Measurements from ENCODE around the gene SCN10A. TPM values are rescaled to one million over a fixed set of nuclear protein-coding genes. Genes with fewer than 3 reads are reported as not detected.

The SCN10A gene
- total and polyA plus RNA-seq, 2 of the 13 experiments (the other 11 are each of a cell fraction or from before 2014, with no cell fraction given): not detected

- ATAC-seq: no peak
Observed at GRCh38 chr3:38834717-38835116, 18.7 kb upstream of the SCN10A start.

DNA sequence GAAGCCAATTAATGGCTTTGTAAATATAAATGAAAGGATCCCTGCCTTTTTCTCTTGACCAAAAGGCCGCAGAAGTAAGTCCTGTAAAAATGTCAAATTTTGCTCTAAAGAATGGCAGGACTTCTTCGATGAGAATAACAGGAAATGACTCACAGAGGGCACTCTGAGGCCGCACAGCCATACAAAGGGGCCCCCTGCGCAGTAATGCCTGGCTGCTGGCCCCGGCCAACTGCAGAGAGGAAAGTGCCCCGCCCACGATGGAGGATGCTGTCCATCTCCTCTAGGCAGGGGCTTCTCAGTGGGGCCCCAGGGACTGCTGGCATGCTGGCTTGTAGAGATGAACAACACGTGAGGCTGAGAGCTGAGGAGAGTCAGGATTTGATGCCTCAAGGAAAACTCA lies 18.1 kb upstream of the SCN10A start:
- Histone ChIP-seq H2AFZ (ENCODE audit: low read length) (no peak overlapping the region), H3K79me2 (ENCODE audit: insufficient read depth, low read length) (no peaks in the 10 kb centered on the region), H3K4me3 (replicated peaks in 1 of 3; ENCODE audit: insufficient read depth in 1 of 3, low read depth in 2 of 3, low read length in 3 of 3) (no peak overlapping the region), H3K27ac (ENCODE audit: extremely low read length, insufficient read depth, low read length) (no peak overlapping the region), H3K9me3 (ENCODE audit: low read length) (no peaks in the 10 kb centered on the region), H3K36me3 (replicated peaks in 1 of 2; ENCODE audit: control insufficient read depth in 1 of 2, insufficient read depth in 2 of 2, low read length in 2 of 2) (no peaks in the 10 kb centered on the region), H3K27me3 (ENCODE audit: control insufficient read depth in 1 of 2, insufficient read depth in 2 of 2, low read length in 2 of 2) (peaks cover 0 to 6% of the 10 kb centered on the region in 2 experiments; a peak in 2 of 5 replicates), H4K20me1 (ENCODE audit: insufficient read depth, low read length) (no peaks in the 10 kb centered on the region), H3K4me1 (ENCODE audit: insufficient read depth, low read length) (peaks cover 8% of the 10 kb centered on the region; the same call in 1 of the 2 replicates), H3K4me2 (ENCODE audit: low read depth, low read length) (peak overlapping the region; percentile 12; the same call in 1 of the 2 replicates), H3K9ac (ENCODE audit: insufficient read depth, low read depth, low read length) (no peak overlapping the region)
- BruUV-seq (replicated peaks): no TSS peak
- in situ Hi-C loops (cut with HindIII; ENCODE audit: extremely low pct_ligation_motif_present, low pct_unique_long_range_greater_than_20kb) (no loop called here), intact Hi-C loops (cut with micrococcal nuclease; ENCODE audit: unreplicated experiment) (no loop called here)
- DNase-seq (ENCODE audit: low spot score) (peak; percentile 50), ATAC-seq (peak; percentile 83), FAIRE-seq (no peak)
- 12% methylated on average over 4 of the region's 8 CpGs for WGBS (ENCODE audit: low lambda C conversion rate)
- POLR2A ChIA-PET: no interaction called here
- CTCF ChIA-PET (ENCODE audit: low intra/inter-chr PET ratio, low total read pairs): no interaction called here
- peak; percentile 17; the same call in 1 of the 2 replicates for TF ChIP-seq RXRA (CRISPR knock-in tag; IDR thresholded peaks at IDR 0.05)
- peak; percentile 34; the same call in 1 of the 2 replicates for TF ChIP-seq SAP130 (CRISPR knock-in tag; IDR thresholded peaks at IDR 0.05; ENCODE audit: low read depth)
- TF ChIP-seq NAIF1 (CRISPR knock-in tag; IDR thresholded peaks at IDR 0.05; ENCODE audit: borderline replicate concordance): no peak
- TF ChIP-seq, protein P1, sequence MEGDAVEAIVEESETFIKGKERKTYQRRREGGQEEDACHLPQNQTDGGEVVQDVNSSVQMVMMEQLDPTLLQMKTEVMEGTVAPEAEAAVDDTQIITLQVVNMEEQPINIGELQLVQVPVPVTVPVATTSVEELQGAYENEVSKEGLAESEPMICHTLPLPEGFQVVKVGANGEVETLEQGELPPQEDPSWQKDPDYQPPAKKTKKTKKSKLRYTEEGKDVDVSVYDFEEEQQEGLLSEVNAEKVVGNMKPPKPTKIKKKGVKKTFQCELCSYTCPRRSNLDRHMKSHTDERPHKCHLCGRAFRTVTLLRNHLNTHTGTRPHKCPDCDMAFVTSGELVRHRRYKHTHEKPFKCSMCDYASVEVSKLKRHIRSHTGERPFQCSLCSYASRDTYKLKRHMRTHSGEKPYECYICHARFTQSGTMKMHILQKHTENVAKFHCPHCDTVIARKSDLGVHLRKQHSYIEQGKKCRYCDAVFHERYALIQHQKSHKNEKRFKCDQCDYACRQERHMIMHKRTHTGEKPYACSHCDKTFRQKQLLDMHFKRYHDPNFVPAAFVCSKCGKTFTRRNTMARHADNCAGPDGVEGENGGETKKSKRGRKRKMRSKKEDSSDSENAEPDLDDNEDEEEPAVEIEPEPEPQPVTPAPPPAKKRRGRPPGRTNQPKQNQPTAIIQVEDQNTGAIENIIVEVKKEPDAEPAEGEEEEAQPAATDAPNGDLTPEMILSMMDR (CRISPR knock-in tag; IDR thresholded peaks at IDR 0.05): no peak
- 0 out of 2 replicates have a peak, but pooled peaks have one; percentile 15 for TF ChIP-seq RXRB (CRISPR knock-in tag; IDR thresholded peaks at IDR 0.05; ENCODE audit: borderline replicate concordance)
- TF ChIP-seq FOXO1 (CRISPR knock-in tag; IDR thresholded peaks at IDR 0.05): peak; percentile 29; the same call in 1 of the 2 replicates
- TF ChIP-seq SALL1 (CRISPR knock-in tag; IDR thresholded peaks at IDR 0.05): peak; percentile 23; the same call in 1 of the 2 replicates
- no peak for TF ChIP-seq REXO4 (CRISPR knock-in tag; IDR thresholded peaks at IDR 0.05; ENCODE audit: borderline replicate concordance)
- TF ChIP-seq HNRNPUL1 (IDR thresholded peaks at IDR 0.05; ENCODE audit: low read depth, low read length): no peak
- TF ChIP-seq ETV5 (CRISPR knock-in tag; IDR thresholded peaks at IDR 0.05; ENCODE audit: borderline replicate concordance): peak; percentile 73; the same call in 1 of the 2 replicates
- no peak for TF ChIP-seq ZBTB44 (CRISPR knock-in tag; IDR thresholded peaks at IDR 0.05)
- TF ChIP-seq GATAD2A (CRISPR knock-in tag; IDR thresholded peaks at IDR 0.05): 0 out of 2 replicates have a peak, but pooled peaks have one; percentile 12
- TF ChIP-seq MXD4 (CRISPR knock-in tag; IDR thresholded peaks at IDR 0.05): no peak

More at GRCh38 chr3:38834717-38835116, 18.7 kb upstream of the SCN10A start:
- Histone ChIP-seq H3K4me2 (ENCODE audit: low read depth, low read length) (no peak overlapping the region), H3K27ac (ENCODE audit: extremely low read length, insufficient read depth, low read length) (no peak overlapping the region), H3K27me3 (ENCODE audit: control insufficient read depth in 1 of 2, insufficient read depth in 2 of 2, low read length in 2 of 2) (peaks cover 0 to 6% of the 10 kb centered on the region in 2 experiments; a peak in 2 of 5 replicates), H3K79me2 (ENCODE audit: insufficient read depth, low read length) (no peaks in the 10 kb centered on the region), H3K4me3 (replicated peaks in 1 of 3; ENCODE audit: insufficient read depth in 1 of 3, low read depth in 2 of 3, low read length in 3 of 3) (no peak overlapping the region), H3K9me3 (ENCODE audit: low read length) (no peaks in the 10 kb centered on the region), H3K4me1 (ENCODE audit: insufficient read depth, low read length) (peaks cover 8% of the 10 kb centered on the region; the same call in 1 of the 2 replicates), H2AFZ (ENCODE audit: low read length) (no peak overlapping the region), H3K36me3 (replicated peaks in 1 of 2; ENCODE audit: control insufficient read depth in 1 of 2, insufficient read depth in 2 of 2, low read length in 2 of 2) (no peaks in the 10 kb centered on the region), H3K9ac (ENCODE audit: insufficient read depth, low read depth, low read length) (no peak overlapping the region), H4K20me1 (ENCODE audit: insufficient read depth, low read length) (no peaks in the 10 kb centered on the region)
- intact Hi-C loops (cut with micrococcal nuclease; ENCODE audit: unreplicated experiment) (no loop called here), in situ Hi-C loops (cut with HindIII; ENCODE audit: extremely low pct_ligation_motif_present, low pct_unique_long_range_greater_than_20kb) (no loop called here)
- ChIA-PET CTCF (ENCODE audit: low intra/inter-chr PET ratio, low total read pairs) (no interaction called here), POLR2A (no interaction called here)
- no TSS peak for BruUV-seq (replicated peaks)
- no peak for TF ChIP-seq WIZ (CRISPR knock-in tag; IDR thresholded peaks at IDR 0.05)
- no peak for TF ChIP-seq ZNF20 (CRISPR knock-in tag; IDR thresholded peaks at IDR 0.05)
- TF ChIP-seq EED (CRISPR knock-in tag; IDR thresholded peaks at IDR 0.05): no peak
- TF ChIP-seq, protein P2, sequence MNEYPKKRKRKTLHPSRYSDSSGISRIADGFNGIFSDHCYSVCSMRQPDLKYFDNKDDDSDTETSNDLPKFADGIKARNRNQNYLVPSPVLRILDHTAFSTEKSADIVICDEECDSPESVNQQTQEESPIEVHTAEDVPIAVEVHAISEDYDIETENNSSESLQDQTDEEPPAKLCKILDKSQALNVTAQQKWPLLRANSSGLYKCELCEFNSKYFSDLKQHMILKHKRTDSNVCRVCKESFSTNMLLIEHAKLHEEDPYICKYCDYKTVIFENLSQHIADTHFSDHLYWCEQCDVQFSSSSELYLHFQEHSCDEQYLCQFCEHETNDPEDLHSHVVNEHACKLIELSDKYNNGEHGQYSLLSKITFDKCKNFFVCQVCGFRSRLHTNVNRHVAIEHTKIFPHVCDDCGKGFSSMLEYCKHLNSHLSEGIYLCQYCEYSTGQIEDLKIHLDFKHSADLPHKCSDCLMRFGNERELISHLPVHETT (CRISPR knock-in tag; conservative IDR thresholded peaks at IDR 0.05): no peak
- FAIRE-seq (no peak), DNase-seq (ENCODE audit: low spot score) (no peak)

All from HepG2 (cell line).